ENCODE measurements around the gene WWC2.

Gene WWC2

GRCh38 chr4:183098723-183099536 is at the start of gene WWC2:
WWC2 (plus strand) TSS chr4:183099257; CDS start chr4:183099492, 235 bp downstream.
- peak; percentile 61 to 65 for ATAC-seq

- ATAC-seq: no peak
These were observed 45.4 kb upstream of the WWC2 start for GRCh38 chr4:183053681-183054080.

- ATAC-seq: no peak
These were observed 41.8 kb upstream of the WWC2 start for GRCh38 chr4:183057255-183057654.

- no peak for ATAC-seq
These were observed 39.3 kb upstream of the WWC2 start for GRCh38 chr4:183059797-183060196.

- no peak for ATAC-seq
These were observed 30.6 kb upstream of the WWC2 start for GRCh38 chr4:183068502-183068901.

DNA sequence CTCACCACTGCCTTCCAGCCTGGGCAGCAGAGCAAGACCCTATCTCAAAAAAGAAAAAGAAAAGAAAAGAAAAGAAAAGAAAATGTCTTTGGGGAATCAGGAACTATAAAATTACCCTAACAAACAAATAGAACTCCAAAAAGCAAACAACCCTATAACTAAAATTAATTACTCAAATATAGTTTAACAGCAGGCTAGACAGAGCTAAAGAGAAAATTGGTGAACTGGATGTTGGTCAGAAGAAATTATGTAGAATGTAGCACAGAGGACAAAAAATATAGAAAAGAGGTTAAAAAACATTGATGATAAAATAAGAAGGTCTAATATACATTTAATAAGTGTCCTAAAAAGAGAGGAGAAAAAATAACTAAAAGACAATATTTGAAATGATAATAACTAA is 27.8 kb upstream of the WWC2 start:
- ATAC-seq: no peak

- no peak for ATAC-seq
These were observed 26.9 kb upstream of the WWC2 start for GRCh38 chr4:183072176-183072575.

DNA sequence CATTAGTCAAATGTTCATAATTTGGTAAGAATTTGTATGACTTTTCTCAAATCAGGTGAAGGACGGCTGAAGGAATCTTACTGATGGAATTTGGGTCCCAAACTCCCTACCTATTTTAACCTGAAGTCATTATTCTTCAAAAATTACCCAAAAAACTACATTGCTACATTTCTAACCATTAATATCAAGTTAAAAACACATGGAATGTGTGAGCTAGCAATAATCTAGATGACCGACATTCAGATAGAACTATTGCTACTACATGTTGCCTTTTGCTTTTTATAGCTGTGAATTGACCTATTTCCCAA is 25.3 kb upstream of the WWC2 start:
- no peak for ATAC-seq

- no peak for ATAC-seq
These were observed 24.6 kb upstream of the WWC2 start for GRCh38 chr4:183074288-183074990.

DNA sequence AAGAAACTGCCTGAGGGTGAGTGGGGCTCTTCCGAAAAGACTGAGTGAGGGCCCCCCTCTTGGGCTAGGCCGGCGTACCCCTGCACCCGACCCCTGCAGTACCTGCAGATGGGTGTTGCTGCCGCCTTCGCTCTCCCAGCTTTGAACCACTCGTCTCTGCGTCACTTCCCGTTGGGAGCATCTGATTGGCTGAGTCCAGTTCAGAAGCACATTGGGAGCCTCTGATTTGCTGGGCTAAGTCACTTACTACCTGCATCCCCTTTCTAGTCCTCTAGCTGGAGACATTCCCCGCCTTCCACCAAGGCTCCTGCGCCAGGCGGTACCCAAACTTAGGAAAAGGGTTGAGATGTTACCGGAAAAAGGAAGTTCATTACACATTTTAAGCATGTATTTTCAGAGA is 20.4 kb upstream of the WWC2 start:
- no peak for ATAC-seq

GRCh38 chr4:183080372-183081115 is 18.5 kb upstream of the WWC2 start:
- no peak for ATAC-seq

DNA sequence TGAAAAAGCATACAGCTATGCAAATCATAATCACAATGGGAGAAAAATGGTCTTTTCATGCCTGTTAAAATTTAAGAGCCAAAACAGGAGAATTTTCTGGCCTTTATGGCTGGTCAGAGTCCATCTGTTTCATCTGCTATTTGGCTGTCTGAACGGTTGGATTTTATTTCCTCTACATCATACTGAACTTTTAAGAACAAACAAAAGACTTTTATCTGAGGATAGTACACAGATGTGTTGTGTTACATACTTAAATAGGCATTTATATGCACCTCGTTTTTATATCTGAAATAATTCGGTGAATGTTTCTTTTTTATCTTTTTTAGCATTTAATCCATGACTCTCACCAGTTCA is 18.0 kb upstream of the WWC2 start:
- no peak for ATAC-seq

DNA sequence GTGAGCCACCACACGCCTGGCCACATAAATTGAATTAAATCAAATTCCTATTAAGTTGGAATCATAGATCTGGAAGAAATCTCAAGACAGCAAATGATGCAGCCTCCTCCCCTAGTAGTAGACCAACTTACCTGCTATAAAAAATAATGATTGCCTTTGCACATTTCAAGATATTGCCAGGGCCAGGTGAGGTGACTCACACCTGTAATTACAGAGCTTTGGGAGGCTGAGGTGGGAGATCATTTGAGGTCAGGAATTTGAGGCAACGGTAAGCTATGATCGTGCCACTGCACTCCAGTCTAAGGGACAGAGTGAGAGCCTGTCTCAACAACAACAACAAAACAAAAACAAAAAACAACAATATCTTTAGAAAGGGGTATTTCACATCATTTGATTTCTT is 17.0 kb upstream of the WWC2 start:
- no peak for ATAC-seq

DNA sequence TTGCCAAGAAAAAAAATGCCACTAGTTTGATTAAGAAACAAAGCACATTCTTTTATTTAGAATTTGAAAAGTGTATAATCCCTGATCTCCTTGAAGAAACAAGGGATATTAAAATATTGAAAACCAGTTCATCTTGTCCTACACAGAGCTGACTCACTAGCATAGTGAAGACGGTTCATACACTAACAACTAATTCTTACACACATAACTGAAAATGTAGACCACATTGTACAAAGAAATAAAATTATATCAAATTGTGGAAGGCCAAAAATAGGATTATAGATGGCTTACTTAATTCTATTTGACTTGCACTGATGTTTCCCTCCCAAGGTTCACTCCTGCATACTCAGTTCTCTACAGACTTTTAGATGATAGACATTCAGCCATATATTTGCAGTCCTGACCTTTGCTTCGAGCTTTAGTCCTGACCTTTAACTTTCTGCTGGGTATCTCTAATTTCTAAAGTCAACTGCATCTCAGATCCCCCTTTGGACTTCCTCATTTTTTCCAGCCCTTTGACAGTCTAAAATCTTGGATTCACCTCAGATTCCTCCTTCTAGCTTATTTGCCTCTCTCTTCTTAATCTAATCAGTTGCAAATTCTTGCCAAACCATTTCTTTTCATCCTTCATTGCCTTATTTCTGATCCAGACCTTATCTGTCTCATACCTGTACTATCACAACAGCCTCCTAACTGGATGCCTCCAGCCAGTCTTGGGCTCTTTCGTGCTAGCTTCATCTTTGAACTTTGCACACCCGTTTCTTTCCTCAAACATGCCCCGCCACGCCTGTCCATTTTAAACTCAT is 4.5 kb upstream of the WWC2 start:
- ATAC-seq: no peak

DNA sequence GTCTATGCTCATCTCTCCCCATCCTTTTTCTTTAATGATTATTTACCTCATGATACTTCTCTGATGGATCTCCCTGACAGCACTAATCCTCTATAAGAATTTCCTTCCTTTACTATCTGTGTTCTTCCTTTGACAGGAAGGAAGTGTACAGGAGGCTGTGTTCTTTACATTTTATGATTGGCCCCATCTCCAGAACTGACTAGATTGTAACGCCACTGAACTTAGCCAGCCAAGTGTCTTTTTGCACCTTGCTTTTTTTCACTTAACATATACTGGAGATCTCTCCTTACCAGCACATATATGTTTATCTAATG is 3.9 kb upstream of the WWC2 start:
- ATAC-seq: no peak

GRCh38 chr4:183096276-183096965 is 2.6 kb upstream of the WWC2 start:
- ATAC-seq: no peak

DNA sequence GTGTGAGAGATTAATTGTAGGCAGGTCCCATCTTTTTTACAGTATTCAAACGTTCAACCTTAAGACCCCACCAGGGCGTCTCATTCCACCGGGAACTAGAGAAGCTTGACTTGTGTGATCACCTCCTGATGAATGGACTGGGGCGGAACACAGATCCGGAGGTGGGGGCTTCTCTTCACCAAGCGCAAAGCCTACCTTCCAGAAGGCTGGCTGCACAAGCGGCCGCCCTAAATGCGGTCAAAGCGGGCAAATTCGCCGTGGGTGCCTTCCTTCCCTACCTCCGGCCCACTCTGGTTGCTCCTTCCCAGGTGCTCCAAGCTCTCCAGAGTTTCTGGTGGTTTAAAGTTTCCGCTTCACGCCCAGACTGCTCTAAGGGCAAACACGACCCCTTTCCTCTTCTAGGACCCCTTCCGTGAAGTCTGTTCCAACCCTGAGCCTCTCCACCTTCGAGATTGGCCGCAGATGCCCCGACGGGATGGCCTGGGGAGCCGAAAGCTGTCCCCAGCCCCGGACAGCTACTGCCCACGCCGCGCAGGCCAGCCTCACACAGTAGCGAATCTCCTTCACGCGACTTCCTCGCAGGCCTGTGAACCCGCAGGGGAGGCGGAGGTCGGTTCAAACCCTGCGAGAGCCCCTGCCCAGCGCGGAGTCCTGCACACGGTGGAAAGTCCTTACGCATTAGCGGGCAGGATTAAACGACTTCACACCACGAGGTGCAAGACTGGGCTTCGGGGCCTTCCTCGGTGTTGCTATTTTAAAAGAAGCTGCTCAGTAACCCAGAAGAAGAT is 1.6 kb upstream of the WWC2 start:
- ATAC-seq: peak in 1 of 2 donors; percentile 15

DNA sequence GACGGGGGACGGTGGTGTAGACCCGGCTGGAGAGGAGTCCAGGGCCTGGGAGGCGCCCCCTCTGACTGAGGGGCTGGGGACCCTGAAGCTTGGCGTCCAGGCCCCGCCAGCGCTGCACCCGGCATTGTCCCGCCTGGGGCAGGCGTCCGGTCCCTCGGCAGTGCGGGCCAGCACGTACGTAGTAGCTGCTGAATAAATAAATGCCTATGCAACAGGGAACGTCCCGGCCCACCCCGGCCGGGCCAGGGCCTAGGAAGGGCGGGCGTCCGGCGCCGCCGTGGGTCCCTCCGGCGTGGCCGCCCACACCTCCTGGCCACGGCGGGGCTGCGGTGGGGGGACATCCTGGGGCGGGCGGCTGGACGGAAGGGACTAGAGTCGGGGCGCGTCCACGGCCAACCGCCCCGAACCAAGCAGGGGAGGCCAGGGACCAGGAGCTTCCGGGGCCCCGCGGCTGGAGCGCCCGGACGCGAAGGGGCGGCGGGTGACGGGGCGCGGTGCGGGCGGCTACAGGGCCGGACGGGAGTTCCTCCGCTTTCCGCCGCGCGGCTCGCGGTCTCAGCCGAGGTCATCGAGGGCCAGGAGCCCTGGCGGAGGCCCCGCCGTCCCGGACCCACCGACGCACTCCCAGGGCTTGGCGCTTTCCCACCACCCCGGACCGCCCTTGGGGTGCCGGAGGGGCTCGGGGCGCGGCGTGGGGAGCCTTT is 886 bp upstream of the WWC2 start:
- ATAC-seq: peak; percentile 14 to 17

DNA sequence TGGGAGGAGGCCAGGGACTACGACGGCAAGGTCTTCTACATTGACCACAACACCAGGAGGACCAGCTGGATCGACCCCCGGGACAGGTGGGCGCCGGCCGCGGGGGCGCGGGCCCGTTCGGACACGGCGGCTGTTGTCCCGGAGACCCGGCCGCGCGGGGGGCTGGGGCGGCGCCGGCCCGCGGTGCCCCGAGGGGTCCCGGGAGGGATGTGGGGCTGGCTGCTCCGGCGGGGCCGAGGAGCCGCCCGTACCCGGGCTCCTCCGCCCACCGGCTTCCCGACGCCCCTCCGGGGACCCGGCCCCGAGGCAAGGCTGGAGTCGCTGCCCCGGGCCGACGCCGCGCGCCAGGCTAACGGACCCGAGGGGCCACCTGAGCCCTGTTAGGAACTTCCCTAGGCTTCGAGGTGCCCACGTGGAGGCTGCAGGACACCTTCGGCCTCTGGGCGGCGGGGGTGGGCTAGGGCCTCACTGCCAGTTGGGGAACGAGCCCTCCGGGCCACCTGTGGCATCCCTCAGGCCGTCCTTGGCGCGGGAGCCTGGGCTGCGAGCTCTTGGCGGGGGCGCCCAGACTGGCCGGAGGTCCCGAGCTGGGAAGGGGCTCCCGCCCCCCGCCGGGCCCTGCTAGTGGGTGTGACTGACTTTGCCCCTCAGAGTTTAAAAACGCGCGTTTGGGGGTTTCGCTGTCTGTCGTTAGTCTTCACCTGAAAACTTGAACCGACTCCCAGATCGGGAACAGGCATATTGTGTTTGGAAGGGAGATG is 660 bp downstream of the WWC2 start:
- ATAC-seq: no peak

GRCh38 chr4:183100298-183100599 is 1.2 kb downstream of the WWC2 start:
- no peak for ATAC-seq

DNA sequence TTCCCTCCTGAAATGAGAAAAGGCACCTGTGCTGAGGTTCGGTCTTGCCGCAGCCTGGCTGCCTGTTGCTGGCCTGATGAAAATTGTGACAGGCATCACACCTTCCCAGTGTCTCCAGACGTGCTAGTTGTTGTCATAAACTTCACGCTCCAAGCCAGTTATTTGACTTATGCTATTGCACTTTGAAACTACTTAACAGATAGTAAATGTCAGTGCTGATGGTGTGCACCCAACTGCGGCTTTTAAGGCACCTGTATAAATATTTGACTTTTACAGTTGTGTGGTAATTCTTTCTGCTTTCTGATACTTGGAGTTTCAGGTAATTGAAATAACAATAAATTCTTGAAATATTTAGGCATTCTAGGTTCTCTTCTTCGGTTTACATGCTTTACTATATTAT is 1.8 kb downstream of the WWC2 start:
- no peak for ATAC-seq
